IgD-negative memory B cell (primary cell): ENCODE data around the gene OR11G2. TPM values are rescaled to one million over a fixed set of nuclear protein-coding genes. Genes with fewer than 3 reads are reported as not detected.
"Not testable (repeated sequence)": the region's sequence is repeated elsewhere in the genome, so short reads cannot be mapped to it uniquely, and the experiment has no call there.

ENCODE experiments used
- H3K27ac Mint-ChIP-seq, 3 donors: one replicate each; pipeline ENCODE4 v1.8.0; 2020 to 2022; ENCODE audit warnings: mild to moderate bottlenecking in 3 of 3, mixed read lengths in 3 of 3, moderate library complexity in 1 of 3
- H3K27me3 Mint-ChIP-seq: one replicate; pipeline ENCODE4 v1.8.0; 2021; ENCODE audit warnings: mixed read lengths
- H3K36me3 Mint-ChIP-seq: one replicate; pipeline ENCODE4 v1.8.0; 2020; ENCODE audit warnings: mild to moderate bottlenecking, mixed read lengths
- H3K4me1 Mint-ChIP-seq, 3 donors: one replicate each; pipeline ENCODE4 v1.8.0; 2020 to 2022; ENCODE audit warnings: mixed read lengths in 3 of 3, mild to moderate bottlenecking in 1 of 3
- H3K4me3 Mint-ChIP-seq, 4 donors: one replicate each; pipeline ENCODE4 v1.8.0; 2020 to 2022; ENCODE audit warnings: mild to moderate bottlenecking in 4 of 4, mixed read lengths in 4 of 4, moderate library complexity in 3 of 4
- H3K9me3 Mint-ChIP-seq, 3 donors: one replicate each; pipeline ENCODE4 v1.8.0; 2020 to 2021; ENCODE audit warnings: mixed read lengths in 3 of 3, mild to moderate bottlenecking in 1 of 3
- polyA plus RNA-seq: library from polyadenylated mRNA; unstranded; fragments of 300-500 nt; fragmentation: Illumina TruSeq; gene quantifications from one replicate; pipeline ENCODE4 v1.2.3, GENCODE V29; 2021

The OR11G2 gene
- not detected for polyA plus RNA-seq

- peaks cover 7% of the 10 kb centered on the region for H3K27me3 Mint-ChIP-seq
- H3K4me1 Mint-ChIP-seq, result peaks cover 0 to 2% (median 1%) of the 10 kb centered on the region in 3 donors
- no peak within 1 kb of the TSS for H3K4me3 Mint-ChIP-seq
- no peak within 1 kb of the TSS for H3K27ac Mint-ChIP-seq
- no peaks in the 10 kb centered on the region for H3K36me3 Mint-ChIP-seq
- peaks cover 0 to under 1% (median 0%) of the 10 kb centered on the region in 3 donors for H3K9me3 Mint-ChIP-seq
These were observed at the start of gene OR11G2 for GRCh38 chr14:20190596-20190995. Gene OR11G2, plus strand, starts transcription at chr14:20190896. Its CDS starts 6,542 bp downstream, at chr14:20197438.

GRCh38 chr14:20143911-20144310 lies 46.8 kb upstream of the OR11G2 start:
- Mint-ChIP-seq H3K9me3 (peaks cover 0 to 2% (median 0%) of the 10 kb centered on the region in 3 donors), H3K4me1 (no peaks in the 10 kb centered on the region), H3K36me3 (peaks cover 2% of the 10 kb centered on the region), H3K27me3 (peaks cover 6% of the 10 kb centered on the region), H3K4me3 (no peak overlapping the region), H3K27ac (no peak overlapping the region)

- H3K27me3 Mint-ChIP-seq, result peaks cover 6% of the 10 kb centered on the region
- H3K9me3 Mint-ChIP-seq, result peaks cover 0 to 2% (median 0%) of the 10 kb centered on the region in 3 donors
- H3K4me3 Mint-ChIP-seq, result no peak overlapping the region
- no peaks in the 10 kb centered on the region for H3K4me1 Mint-ChIP-seq
- no peak overlapping the region for H3K27ac Mint-ChIP-seq
- H3K36me3 Mint-ChIP-seq, result peaks cover 2% of the 10 kb centered on the region
These were observed 45.9 kb upstream of the OR11G2 start for GRCh38 chr14:20144820-20145219.

GRCh38 chr14:20164462-20164861 lies 26.2 kb upstream of the OR11G2 start:
- Mint-ChIP-seq H3K9me3 (peaks cover 3 to 38% (median 22%) of the 10 kb centered on the region in 3 donors), H3K36me3 (no peaks in the 10 kb centered on the region), H3K27ac (no peak overlapping the region), H3K4me1 (no peaks in the 10 kb centered on the region), H3K4me3 (no peak overlapping the region), H3K27me3 (peaks cover 5% of the 10 kb centered on the region)

- Mint-ChIP-seq H3K27me3 (peaks cover 5% of the 10 kb centered on the region), H3K4me1 (no peaks in the 10 kb centered on the region), H3K4me3 (no peak overlapping the region), H3K36me3 (no peaks in the 10 kb centered on the region), H3K9me3 (peaks cover 3 to 29% (median 13%) of the 10 kb centered on the region in 3 donors), H3K27ac (no peak overlapping the region)
These were observed 23.6 kb upstream of the OR11G2 start for GRCh38 chr14:20167091-20167490.

GRCh38 chr14:20169852-20170251 lies 20.8 kb upstream of the OR11G2 start:
- peaks cover 3 to 10% (median 5%) of the 10 kb centered on the region in 3 donors for H3K9me3 Mint-ChIP-seq
- H3K27me3 Mint-ChIP-seq, H3K4me3 Mint-ChIP-seq, H3K27ac Mint-ChIP-seq, H3K36me3 Mint-ChIP-seq, H3K4me1 Mint-ChIP-seq: not testable (repeated sequence)

- H3K36me3 Mint-ChIP-seq, H3K4me1 Mint-ChIP-seq, H3K9me3 Mint-ChIP-seq, H3K4me3 Mint-ChIP-seq, H3K27me3 Mint-ChIP-seq, H3K27ac Mint-ChIP-seq: not testable (repeated sequence)
These were observed 16.5 kb upstream of the OR11G2 start for GRCh38 chr14:20174205-20174604.

- Mint-ChIP-seq H3K27ac (no peak overlapping the region), H3K27me3 (peaks cover 1% of the 10 kb centered on the region), H3K36me3 (peaks cover 2% of the 10 kb centered on the region), H3K9me3 (peaks cover 0 to 3% (median 2%) of the 10 kb centered on the region in 3 donors), H3K4me3 (no peak overlapping the region), H3K4me1 (peaks cover 0 to 7% (median 0%) of the 10 kb centered on the region in 3 donors)
These were observed 14.4 kb upstream of the OR11G2 start for GRCh38 chr14:20176330-20176729.

- peaks cover 0 to 3% (median 2%) of the 10 kb centered on the region in 3 donors for H3K9me3 Mint-ChIP-seq
- no peak overlapping the region for H3K4me3 Mint-ChIP-seq
- peaks cover 3% of the 10 kb centered on the region for H3K36me3 Mint-ChIP-seq
- H3K27me3 Mint-ChIP-seq, result peaks cover 1% of the 10 kb centered on the region
- H3K4me1 Mint-ChIP-seq, result peaks cover 0 to 7% (median 0%) of the 10 kb centered on the region in 3 donors
- H3K27ac Mint-ChIP-seq, result no peak overlapping the region
These were observed 13.2 kb upstream of the OR11G2 start for GRCh38 chr14:20177433-20177974.

GRCh38 chr14:20179218-20179617 lies 11.5 kb upstream of the OR11G2 start:
- Mint-ChIP-seq H3K4me1 (peaks cover 0 to 7% (median 0%) of the 10 kb centered on the region in 3 donors), H3K36me3 (peaks cover 3% of the 10 kb centered on the region), H3K9me3 (peaks cover 0 to 3% (median 2%) of the 10 kb centered on the region in 3 donors), H3K27me3 (no peaks in the 10 kb centered on the region), H3K4me3 (no peak overlapping the region), H3K27ac (no peak overlapping the region)

GRCh38 chr14:20179880-20180279 lies 10.8 kb upstream of the OR11G2 start:
- Mint-ChIP-seq H3K36me3 (peaks cover 3% of the 10 kb centered on the region), H3K4me1 (peaks cover 0 to 7% (median 0%) of the 10 kb centered on the region in 3 donors), H3K4me3 (no peak overlapping the region), H3K27ac (no peak overlapping the region), H3K9me3 (peaks cover 0 to 3% (median 2%) of the 10 kb centered on the region in 3 donors), H3K27me3 (no peaks in the 10 kb centered on the region)

GRCh38 chr14:20180486-20180885 lies 10.2 kb upstream of the OR11G2 start:
- H3K9me3 Mint-ChIP-seq, result peaks cover 0 to 4% (median 2%) of the 10 kb centered on the region in 3 donors
- peaks cover 0 to 7% (median 0%) of the 10 kb centered on the region in 3 donors for H3K4me1 Mint-ChIP-seq
- H3K4me3 Mint-ChIP-seq, result no peak overlapping the region
- no peaks in the 10 kb centered on the region for H3K27me3 Mint-ChIP-seq
- no peak overlapping the region for H3K27ac Mint-ChIP-seq
- peaks cover 3% of the 10 kb centered on the region for H3K36me3 Mint-ChIP-seq

GRCh38 chr14:20184181-20184580 lies 6.5 kb upstream of the OR11G2 start:
- peaks cover 0 to 6% (median 2%) of the 10 kb centered on the region in 3 donors for H3K4me1 Mint-ChIP-seq
- peaks cover 0 to 3% (median 1%) of the 10 kb centered on the region in 3 donors for H3K9me3 Mint-ChIP-seq
- H3K27me3 Mint-ChIP-seq, result peaks cover 7% of the 10 kb centered on the region
- peaks cover 3% of the 10 kb centered on the region for H3K36me3 Mint-ChIP-seq
- no peak overlapping the region for H3K27ac Mint-ChIP-seq
- H3K4me3 Mint-ChIP-seq, result no peak overlapping the region

GRCh38 chr14:20191396-20191795 lies 700 bp downstream of the OR11G2 start:
- Mint-ChIP-seq H3K27ac (no peak overlapping the region), H3K4me3 (no peak overlapping the region), H3K36me3 (no peaks in the 10 kb centered on the region), H3K4me1 (peaks cover 0 to 2% (median 1%) of the 10 kb centered on the region in 3 donors), H3K27me3 (peaks cover 5% of the 10 kb centered on the region), H3K9me3 (no peaks in the 10 kb centered on the region)

GRCh38 chr14:20194101-20194500 lies 3.4 kb downstream of the OR11G2 start:
- H3K27ac Mint-ChIP-seq, result no peak overlapping the region
- H3K27me3 Mint-ChIP-seq, result no peaks in the 10 kb centered on the region
- H3K4me1 Mint-ChIP-seq, result peaks cover 0 to 1% (median 0%) of the 10 kb centered on the region in 3 donors
- no peaks in the 10 kb centered on the region for H3K36me3 Mint-ChIP-seq
- no peak overlapping the region for H3K4me3 Mint-ChIP-seq
- no peaks in the 10 kb centered on the region for H3K9me3 Mint-ChIP-seq

GRCh38 chr14:20195170-20195569 lies 4.5 kb downstream of the OR11G2 start:
- H3K4me3 Mint-ChIP-seq, H3K9me3 Mint-ChIP-seq, H3K36me3 Mint-ChIP-seq, H3K27ac Mint-ChIP-seq, H3K27me3 Mint-ChIP-seq, H3K4me1 Mint-ChIP-seq: not testable (repeated sequence)
